ENCODE data around the gene LRIG2. TPM values are rescaled to one million over a fixed set of nuclear protein-coding genes. Genes with fewer than 3 reads are reported as not detected.
A peak's percentile ranks its signal among the peaks of the same experiment; 100 is the strongest.

Gene LRIG2
- total RNA-seq, 2 experiments from 2014 or later = 5.6 to 6.5 TPM

DNA sequence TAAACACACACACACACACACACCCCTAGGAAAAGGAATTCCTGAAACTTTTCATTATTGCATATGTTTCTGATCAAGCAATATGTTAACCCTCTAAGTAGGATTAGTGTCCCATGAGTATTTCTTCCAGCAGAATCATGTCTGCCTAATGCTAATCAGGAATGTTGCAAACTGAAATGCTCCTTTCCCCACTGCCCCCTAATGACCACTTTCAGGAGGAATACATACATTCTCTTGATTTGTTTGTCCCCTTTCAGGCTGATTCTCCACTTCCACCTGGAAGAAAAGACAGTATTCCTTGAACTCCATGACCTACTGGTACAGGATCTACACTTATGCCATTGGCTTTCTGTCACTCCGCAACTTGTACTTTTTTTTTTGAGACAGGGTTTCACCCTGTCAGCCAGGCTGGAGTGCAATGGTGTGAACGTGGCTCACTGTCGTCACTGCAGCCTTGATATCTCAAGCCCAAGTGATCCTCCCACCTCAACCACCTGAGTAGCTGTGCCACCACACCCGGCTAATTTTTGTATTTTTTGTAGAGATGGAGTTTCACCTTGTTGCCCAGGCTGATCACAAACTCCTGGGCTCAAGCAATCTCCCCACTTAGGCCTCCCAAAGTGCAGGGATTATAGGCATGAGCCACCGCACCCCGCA is 56.7 kb downstream of the LRIG2 start:
- peaks cover 36% of the 10 kb centered on the region for H3K36me3 Mint-ChIP-seq
- H3K4me1 Mint-ChIP-seq = peaks cover 64% of the 10 kb centered on the region
- DNase-seq = no peak
- H3K27me3 Mint-ChIP-seq = no peaks in the 10 kb centered on the region
- H3K4me3 Mint-ChIP-seq = peak overlapping the region; percentile 30
- no peaks in the 10 kb centered on the region for H3K9me3 Mint-ChIP-seq
- H3K27ac Mint-ChIP-seq = peak overlapping the region; percentile 79

DNA sequence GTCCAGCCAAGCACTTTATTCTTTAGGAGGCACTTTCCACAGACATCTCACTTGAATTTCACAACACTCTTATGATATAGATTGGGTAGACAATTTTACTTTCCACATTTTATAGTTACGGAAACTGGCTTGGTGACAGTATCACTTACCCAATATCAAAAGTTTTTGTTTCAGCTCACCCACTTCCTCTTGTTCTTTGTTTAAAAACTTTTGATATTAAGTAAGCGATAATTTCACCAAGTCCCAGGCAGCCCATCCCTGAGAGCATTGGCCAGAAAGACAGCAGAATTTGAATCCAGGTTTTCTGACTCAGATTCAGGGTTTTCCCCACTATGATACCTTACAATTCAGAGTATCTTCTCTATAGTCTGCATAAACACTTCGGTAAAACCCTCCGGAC is 60.0 kb downstream of the LRIG2 start:
- Mint-ChIP-seq H3K27me3 (no peaks in the 10 kb centered on the region), H3K4me1 (peaks cover 61% of the 10 kb centered on the region), H3K36me3 (peaks cover 35% of the 10 kb centered on the region), H3K9me3 (peaks cover 1% of the 10 kb centered on the region), H3K27ac (peak overlapping the region; percentile 89), H3K4me3 (peak overlapping the region; percentile 11)
- peak; percentile 17 for DNase-seq

DNA sequence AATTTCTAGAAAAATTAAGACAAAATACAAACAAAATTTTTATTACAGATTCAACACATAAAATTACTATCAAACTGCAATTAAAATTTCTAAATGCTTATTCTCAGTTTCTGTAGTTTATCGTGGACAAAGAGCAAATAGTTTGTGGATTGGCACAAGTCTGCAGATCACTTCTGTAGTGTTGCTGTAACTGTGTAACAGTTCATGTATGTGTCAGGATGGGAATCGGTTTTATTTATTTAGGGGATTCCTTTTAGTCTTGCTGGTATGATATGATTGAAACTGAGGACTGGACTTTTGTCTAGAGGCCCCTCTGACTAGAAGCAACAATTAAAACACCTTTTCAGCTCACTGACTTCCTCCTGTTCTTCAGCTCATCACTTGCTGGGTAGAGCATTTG is 60.8 kb downstream of the LRIG2 start:
- H3K27ac Mint-ChIP-seq = peak overlapping the region; percentile 59
- no peak overlapping the region for H3K4me3 Mint-ChIP-seq
- no peaks in the 10 kb centered on the region for H3K27me3 Mint-ChIP-seq
- peaks cover 1% of the 10 kb centered on the region for H3K9me3 Mint-ChIP-seq
- peaks cover 33% of the 10 kb centered on the region for H3K36me3 Mint-ChIP-seq
- H3K4me1 Mint-ChIP-seq = peaks cover 58% of the 10 kb centered on the region
- DNase-seq = no peak

DNA sequence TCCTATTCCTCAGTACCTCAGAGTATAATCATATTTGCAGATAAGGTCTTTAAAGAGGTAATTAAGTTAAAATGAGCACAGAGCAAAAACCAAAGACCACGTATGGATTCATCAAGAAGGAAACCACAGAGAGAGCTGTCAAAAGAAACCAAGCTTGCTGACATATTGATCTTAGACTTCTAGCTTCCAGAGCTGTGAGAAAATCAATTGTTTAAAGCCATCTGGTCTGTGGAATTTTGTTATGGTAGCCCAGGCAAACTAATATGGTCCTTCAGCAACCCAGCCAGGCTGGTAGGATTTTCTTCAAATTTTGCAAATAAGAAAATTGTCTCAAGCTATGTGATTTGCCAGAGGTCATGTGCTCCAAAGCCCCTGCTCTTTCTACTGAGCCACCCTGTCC is 62.5 kb downstream of the LRIG2 start:
- no peak for DNase-seq
- peak overlapping the region; percentile 60 for H3K27ac Mint-ChIP-seq
- no peaks in the 10 kb centered on the region for H3K27me3 Mint-ChIP-seq
- no peak overlapping the region for H3K4me3 Mint-ChIP-seq
- peaks cover 44% of the 10 kb centered on the region for H3K4me1 Mint-ChIP-seq
- peaks cover 1% of the 10 kb centered on the region for H3K9me3 Mint-ChIP-seq
- peaks cover 28% of the 10 kb centered on the region for H3K36me3 Mint-ChIP-seq

DNA sequence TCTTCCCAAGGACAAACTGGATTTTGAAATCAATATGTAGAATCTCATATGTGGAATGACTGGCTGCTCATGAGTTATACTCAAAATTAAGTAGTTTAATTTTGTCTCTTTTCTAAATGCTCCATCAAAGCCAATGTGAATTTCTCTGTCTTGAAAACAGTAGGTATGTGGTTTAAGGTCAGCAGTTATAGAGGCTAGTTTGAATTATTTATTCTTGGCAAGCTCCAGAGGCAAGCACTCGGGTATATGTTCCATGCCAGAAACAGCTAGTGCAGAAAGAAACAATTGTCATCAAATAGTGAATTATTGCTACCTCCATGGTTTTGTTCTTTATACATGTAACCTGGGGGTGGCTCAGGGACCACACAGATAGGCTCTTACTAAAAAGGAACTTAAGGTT is 63.5 kb downstream of the LRIG2 start:
- Mint-ChIP-seq H3K9me3 (peaks cover 1% of the 10 kb centered on the region), H3K27ac (no peak overlapping the region), H3K4me1 (peaks cover 37% of the 10 kb centered on the region), H3K4me3 (no peak overlapping the region), H3K36me3 (peaks cover 24% of the 10 kb centered on the region), H3K27me3 (no peaks in the 10 kb centered on the region)
- DNase-seq = no peak

DNA sequence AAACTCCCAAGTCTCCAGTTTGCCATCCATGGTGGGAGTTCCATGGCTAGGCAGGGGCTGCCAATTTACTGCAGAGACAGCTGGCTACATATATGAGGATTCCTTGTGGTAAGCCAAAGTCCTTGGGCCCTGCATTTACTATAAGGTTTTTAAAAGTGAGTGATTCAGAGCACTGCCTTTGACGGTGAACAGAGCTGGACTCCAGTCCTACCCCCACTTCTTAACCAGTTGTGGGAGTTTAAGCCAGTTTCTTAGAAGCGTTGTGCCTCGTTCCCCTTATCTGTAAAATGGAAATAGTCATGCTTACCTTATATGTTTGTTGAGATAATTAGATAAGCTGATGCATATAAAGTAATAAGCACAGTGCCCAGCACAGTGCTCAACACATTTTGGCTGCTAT is 64.6 kb downstream of the LRIG2 start:
- no peak overlapping the region for H3K27ac Mint-ChIP-seq
- no peaks in the 10 kb centered on the region for H3K27me3 Mint-ChIP-seq
- peaks cover 20% of the 10 kb centered on the region for H3K36me3 Mint-ChIP-seq
- H3K9me3 Mint-ChIP-seq = peaks cover 1% of the 10 kb centered on the region
- peaks cover 29% of the 10 kb centered on the region for H3K4me1 Mint-ChIP-seq
- DNase-seq = no peak
- H3K4me3 Mint-ChIP-seq = no peak overlapping the region

DNA sequence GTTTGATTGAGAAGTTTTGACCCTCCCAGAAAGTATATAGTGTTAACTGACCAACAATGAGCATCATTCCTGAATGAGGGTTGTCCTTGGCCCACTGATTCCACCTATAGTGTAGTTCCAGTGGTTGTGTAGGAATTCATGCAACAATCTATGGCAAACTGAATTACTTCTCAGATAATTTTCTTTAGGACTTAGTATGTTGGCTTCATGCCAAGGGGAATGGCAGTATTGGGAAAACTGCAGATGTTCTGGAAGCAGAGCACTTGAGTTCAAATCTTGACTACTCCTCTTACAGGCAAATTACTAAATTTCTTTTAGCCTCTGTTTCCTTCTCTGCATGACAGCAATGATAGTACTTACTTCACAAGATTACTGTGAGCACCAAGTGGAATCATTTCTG is 65.8 kb downstream of the LRIG2 start:
- Mint-ChIP-seq H3K4me3 (no peak overlapping the region), H3K4me1 (peaks cover 17% of the 10 kb centered on the region), H3K36me3 (peaks cover 15% of the 10 kb centered on the region), H3K27ac (no peak overlapping the region), H3K27me3 (no peaks in the 10 kb centered on the region), H3K9me3 (peaks cover 1% of the 10 kb centered on the region)
- DNase-seq = no peak

DNA sequence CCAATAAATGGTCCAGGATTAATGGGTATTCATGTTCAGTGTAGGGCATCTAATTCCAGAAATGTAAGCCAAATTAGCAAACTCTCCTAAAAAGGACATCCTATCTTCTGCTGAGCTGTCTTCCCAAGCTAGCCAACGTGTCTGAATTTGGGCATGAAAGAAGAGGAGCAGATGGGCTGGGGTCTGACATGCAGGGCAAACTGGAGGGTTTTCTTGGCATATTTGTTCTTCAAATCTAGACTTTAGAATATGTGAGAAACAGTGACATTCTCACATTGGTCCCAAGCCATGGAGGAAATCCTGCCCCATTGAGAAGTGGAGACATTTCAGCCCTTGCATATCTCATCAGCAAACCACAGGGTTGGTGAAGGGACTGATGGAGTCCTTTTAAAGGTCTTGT is 67.2 kb downstream of the LRIG2 start:
- H3K4me3 Mint-ChIP-seq = no peak overlapping the region
- H3K27ac Mint-ChIP-seq = no peak overlapping the region
- DNase-seq = no peak
- H3K36me3 Mint-ChIP-seq = peaks cover 5% of the 10 kb centered on the region
- no peaks in the 10 kb centered on the region for H3K9me3 Mint-ChIP-seq
- peaks cover 8% of the 10 kb centered on the region for H3K4me1 Mint-ChIP-seq
- H3K27me3 Mint-ChIP-seq = no peaks in the 10 kb centered on the region

DNA sequence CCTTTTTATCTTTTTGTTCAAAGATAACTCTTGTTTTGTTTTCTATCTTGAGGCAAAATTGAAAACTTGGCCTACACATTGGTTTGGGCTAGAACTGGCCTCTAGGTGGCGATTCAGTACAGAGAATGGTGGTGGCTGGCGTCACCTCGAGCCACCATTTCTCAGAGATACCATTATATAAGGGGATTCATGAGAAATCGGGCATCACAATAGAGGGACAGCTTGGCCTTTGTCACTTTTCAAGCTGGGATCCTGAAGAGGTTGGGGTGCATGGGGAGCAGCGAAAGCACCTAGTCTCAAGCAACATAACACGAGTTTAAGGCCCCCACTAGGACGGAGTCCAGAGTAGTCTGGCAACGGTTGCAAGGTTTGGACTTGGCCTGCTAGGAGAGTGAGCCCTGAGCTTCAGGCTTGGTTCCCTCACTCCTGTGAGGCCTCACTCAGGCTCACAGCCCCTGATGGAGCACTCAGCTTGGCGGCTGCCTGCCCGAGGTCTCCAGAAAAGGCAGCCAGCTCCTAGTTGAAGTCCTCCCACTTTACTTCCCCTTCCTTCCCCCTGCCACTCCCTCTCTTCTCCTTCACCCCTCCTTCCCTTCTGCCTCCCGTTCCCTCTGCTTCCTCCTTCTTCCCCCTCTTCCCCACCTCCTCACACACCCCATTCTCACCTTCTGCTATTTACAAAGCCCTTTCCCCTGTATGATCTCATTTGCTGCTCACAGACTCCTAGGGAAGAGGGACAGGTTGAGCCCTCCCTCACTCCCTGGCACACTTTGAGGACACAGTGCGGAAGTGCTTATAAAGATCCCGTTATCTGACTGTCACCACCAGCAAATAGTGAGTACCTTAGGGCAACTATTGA is 67.8 kb downstream of the LRIG2 start:
- H3K36me3 Mint-ChIP-seq = peaks cover 2% of the 10 kb centered on the region
- no peaks in the 10 kb centered on the region for H3K9me3 Mint-ChIP-seq
- H3K4me1 Mint-ChIP-seq = peaks cover 5% of the 10 kb centered on the region
- H3K27me3 Mint-ChIP-seq = no peaks in the 10 kb centered on the region
- H3K4me3 Mint-ChIP-seq = no peak overlapping the region
- no peak overlapping the region for H3K27ac Mint-ChIP-seq
- peak; percentile 38 for DNase-seq

DNA sequence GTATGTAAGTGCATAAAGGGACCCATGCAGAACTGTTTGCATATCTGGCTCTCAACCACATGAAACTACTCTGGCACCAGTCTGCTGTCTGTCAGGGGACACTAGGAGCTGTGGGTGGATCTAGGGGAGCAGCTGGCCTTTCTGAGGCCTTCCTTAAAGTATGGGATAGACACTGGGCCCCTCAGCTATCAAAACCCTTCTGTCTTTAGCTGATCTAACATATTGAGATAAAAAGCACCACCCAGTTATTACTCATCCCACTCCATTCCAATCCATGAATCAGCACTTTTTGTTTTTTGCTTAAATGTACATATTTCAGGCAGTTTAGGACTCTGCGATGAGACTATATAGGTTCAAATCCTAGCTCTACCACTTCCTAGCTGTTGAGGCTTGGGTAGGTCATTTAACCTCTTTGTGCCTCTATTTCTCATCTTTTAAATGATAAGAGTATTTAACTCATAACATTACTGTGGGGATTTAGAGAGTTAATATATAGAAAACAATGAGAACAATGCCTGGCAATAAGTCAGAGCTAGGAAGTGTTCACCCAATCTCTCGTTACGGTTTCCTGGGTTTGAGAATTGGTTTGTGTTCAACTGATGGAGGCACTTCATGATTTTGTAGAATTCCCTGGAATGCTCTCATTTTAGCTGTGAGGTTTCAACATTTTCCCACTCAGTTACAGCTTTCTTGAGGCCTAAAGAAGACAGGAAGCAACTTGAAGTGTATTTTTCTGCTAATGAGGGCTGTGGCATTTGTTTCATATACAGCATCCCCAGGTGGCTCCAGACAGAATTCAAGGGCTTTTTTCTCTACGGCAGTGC is 68.9 kb downstream of the LRIG2 start:
- no peaks in the 10 kb centered on the region for H3K36me3 Mint-ChIP-seq
- no peaks in the 10 kb centered on the region for H3K9me3 Mint-ChIP-seq
- DNase-seq = no peak
- H3K27me3 Mint-ChIP-seq = no peaks in the 10 kb centered on the region
- no peak overlapping the region for H3K4me3 Mint-ChIP-seq
- H3K4me1 Mint-ChIP-seq = peaks cover 11% of the 10 kb centered on the region
- H3K27ac Mint-ChIP-seq = no peak overlapping the region

DNA sequence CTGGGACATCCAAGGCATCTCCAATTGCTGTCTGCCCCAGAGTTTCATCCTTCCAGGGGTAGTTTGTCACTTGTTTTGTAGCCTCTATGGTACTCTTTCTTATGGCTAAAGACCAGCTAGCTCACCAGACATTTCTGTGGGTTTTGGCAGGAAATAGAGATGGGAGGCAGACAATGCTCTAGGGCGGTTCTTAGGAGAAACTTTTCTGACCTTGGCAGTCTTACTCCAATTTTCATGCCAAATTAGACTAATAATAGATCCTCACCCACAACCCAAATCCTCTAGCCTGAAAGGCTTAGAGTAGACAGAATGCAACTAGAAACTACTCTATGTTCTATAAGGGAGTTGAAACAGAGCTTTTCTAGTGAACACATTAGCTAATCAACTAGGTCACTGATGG is 69.8 kb downstream of the LRIG2 start:
- no peaks in the 10 kb centered on the region for H3K36me3 Mint-ChIP-seq
- DNase-seq = no peak
- H3K4me1 Mint-ChIP-seq = peaks cover 15% of the 10 kb centered on the region
- H3K27ac Mint-ChIP-seq = no peak overlapping the region
- no peaks in the 10 kb centered on the region for H3K27me3 Mint-ChIP-seq
- no peak overlapping the region for H3K4me3 Mint-ChIP-seq
- no peaks in the 10 kb centered on the region for H3K9me3 Mint-ChIP-seq

DNA sequence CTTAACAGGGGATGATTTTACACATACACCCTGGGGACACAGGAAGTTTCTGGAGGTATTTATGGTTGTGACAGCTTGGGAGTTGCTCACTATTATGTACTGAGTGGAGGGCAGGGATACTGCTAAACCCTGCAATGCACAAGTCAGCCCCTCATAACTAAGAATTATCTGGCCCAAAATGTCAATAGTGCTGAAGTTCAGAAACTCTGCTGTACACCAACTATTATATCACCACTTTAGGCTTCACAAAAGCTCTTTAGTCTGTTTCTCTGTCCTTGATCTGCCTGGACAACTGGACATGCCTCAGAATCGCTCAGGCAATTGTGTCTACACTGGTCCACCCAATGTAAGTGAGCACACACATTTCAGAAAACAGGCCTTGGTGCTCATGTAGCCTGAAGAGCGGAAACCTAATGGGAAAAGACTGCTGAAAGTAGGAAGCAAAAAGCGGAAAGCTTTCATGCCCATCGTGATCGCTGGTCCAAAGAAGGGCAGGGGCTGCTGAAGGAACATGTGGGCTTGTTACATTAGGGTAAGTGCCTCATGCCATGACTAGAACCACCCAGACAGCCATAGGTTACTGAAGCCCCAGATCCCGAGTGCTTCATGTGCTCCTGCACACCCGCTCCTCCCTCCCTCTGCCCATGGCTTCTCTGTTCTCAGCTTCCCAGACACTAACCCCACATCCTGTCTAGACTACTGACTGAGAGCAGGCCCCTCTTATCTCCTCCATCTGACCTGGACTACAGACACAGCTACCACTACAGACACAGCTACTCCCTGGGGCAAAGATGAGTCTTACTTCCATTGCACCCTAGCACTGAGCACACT is 73.5 kb downstream of the LRIG2 start:
- Mint-ChIP-seq H3K9me3 (no peaks in the 10 kb centered on the region), H3K36me3 (no peaks in the 10 kb centered on the region), H3K27me3 (no peaks in the 10 kb centered on the region), H3K4me3 (no peak overlapping the region), H3K4me1 (peaks cover 12% of the 10 kb centered on the region), H3K27ac (no peak overlapping the region)
- DNase-seq = no peak

DNA sequence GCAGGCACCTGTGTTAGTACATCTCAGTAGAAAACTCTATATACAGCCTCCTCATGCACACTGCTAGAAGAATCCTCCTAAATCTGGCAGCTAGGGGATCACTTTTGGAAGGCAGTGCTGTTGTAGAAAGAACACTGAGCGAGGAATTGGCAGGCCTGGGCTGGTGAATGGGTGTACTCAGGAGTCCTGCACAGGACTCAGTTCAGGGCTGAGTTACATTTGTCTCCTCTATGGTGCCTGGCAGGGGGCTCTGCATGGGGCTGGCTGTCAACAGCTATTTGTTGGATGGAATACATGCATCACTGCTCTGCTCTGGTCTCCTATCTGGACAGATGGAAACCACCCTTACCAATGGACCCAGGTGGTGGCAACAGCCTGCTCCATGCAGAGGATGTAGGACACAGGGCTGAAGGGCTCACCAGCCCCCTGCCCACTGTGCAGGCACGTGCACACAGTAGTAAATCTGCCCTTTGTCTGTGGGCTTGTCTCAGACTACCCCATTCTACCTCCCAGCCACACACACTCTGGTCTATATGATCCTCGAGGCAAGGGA is 74.2 kb downstream of the LRIG2 start:
- Mint-ChIP-seq H3K27me3 (no peaks in the 10 kb centered on the region), H3K4me1 (peaks cover 10% of the 10 kb centered on the region), H3K36me3 (no peaks in the 10 kb centered on the region), H3K27ac (no peak overlapping the region), H3K4me3 (no peak overlapping the region), H3K9me3 (no peaks in the 10 kb centered on the region)
- DNase-seq = no peak

DNA sequence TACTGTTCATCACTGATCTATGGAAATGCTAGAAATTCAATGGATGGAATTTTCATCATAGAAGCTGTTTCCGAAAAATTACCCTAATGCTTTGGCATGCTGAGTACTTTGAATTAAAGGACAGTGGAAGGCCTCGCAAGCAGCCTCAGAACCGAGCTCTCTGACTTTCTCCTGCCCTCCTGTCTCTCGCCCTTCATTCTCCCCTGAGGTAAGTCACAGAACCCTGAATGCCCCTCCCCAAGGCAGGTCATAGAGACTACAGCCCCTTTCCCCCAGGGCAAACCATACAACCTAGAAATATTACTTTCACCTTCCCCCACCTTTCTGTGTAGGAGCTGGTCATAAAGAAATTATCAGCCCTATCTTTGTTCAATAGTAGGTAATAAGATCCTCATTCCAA is 74.8 kb downstream of the LRIG2 start:
- H3K36me3 Mint-ChIP-seq = no peaks in the 10 kb centered on the region
- no peaks in the 10 kb centered on the region for H3K27me3 Mint-ChIP-seq
- no peak for DNase-seq
- no peak overlapping the region for H3K27ac Mint-ChIP-seq
- H3K4me1 Mint-ChIP-seq = peaks cover 10% of the 10 kb centered on the region
- H3K4me3 Mint-ChIP-seq = no peak overlapping the region
- no peaks in the 10 kb centered on the region for H3K9me3 Mint-ChIP-seq

Measured in activated naive CD8-positive, alpha-beta T cell treated with anti-CD3 and anti-CD28 coated beads for 36 hours (primary cell).